Glutamatergic neuron (in vitro differentiated cells): ENCODE data around the gene GCG. TPM values are rescaled to one million over a fixed set of nuclear protein-coding genes. Genes with fewer than 3 reads are reported as not detected.

ENCODE experiments used
- DNase-seq: peaks from one replicate; pipeline ENCODE4 v3.0.0; 2022
- H3K27ac Mint-ChIP-seq: one replicate; pipeline ENCODE4 v1.8.0; 2020; ENCODE audit warnings: mild to moderate bottlenecking, mixed read lengths, inconsistent platforms; ENCODE audit not compliant: unreplicated experiment
- H3K27me3 Mint-ChIP-seq: one replicate; pipeline ENCODE4 v1.8.0; 2020; ENCODE audit warnings: mild to moderate bottlenecking, moderate library complexity, mixed read lengths, inconsistent platforms; ENCODE audit not compliant: unreplicated experiment
- H3K36me3 Mint-ChIP-seq: one replicate; pipeline ENCODE4 v1.8.0; 2020; ENCODE audit warnings: mild to moderate bottlenecking, mixed read lengths, inconsistent platforms; ENCODE audit not compliant: unreplicated experiment
- H3K4me1 Mint-ChIP-seq: one replicate; pipeline ENCODE4 v1.8.0; 2020; ENCODE audit warnings: mild to moderate bottlenecking, low read depth, mixed read lengths, inconsistent platforms; ENCODE audit not compliant: unreplicated experiment
- H3K4me3 Mint-ChIP-seq: one replicate; pipeline ENCODE4 v1.8.0; 2020; ENCODE audit warnings: mild to moderate bottlenecking, mixed read lengths, inconsistent platforms; ENCODE audit not compliant: unreplicated experiment
- H3K9me3 Mint-ChIP-seq: one replicate; pipeline ENCODE4 v1.8.0; 2020; ENCODE audit warnings: mild to moderate bottlenecking, moderate library complexity, mixed read lengths, inconsistent platforms; ENCODE audit not compliant: unreplicated experiment
- CTCF ChIP-seq: fragments of 200-600 bp; sonication (generic); IDR thresholded peaks from one replicate; pipeline ENCODE4 v1.5.0; 2021; ENCODE audit not compliant: partially characterized antibody, unreplicated experiment
- long read RNA-seq: library from polyadenylated mRNA; unstranded; transcript quantifications from one replicate; pipeline ENCODE4 v2.0.0, GENCODE V29; 2020; ENCODE audit not compliant: unreplicated experiment
- total RNA-seq: library from RNA; stranded (reverse); fragmentation: NEBNext Ultra II Directional; extraction: Animal tissue kit (Norgen Biotek cat#: 25700); gene quantifications from one replicate; pipeline ENCODE4 v1.2.1, GENCODE V29; 2021; ENCODE audit not compliant: unreplicated experiment

The GCG gene
- not detected for total RNA-seq
- long read RNA-seq: 0 reads

- Mint-ChIP-seq H3K9me3 (no peaks in the 10 kb centered on the region), H3K27ac (no peak within 1 kb of the TSS), H3K4me1 (peaks cover 2% of the 10 kb centered on the region), H3K4me3 (no peak within 1 kb of the TSS), H3K27me3 (no peaks in the 10 kb centered on the region), H3K36me3 (no peaks in the 10 kb centered on the region)
- DNase-seq: no peak
- TF ChIP-seq CTCF: no peak
Observed at GRCh38 chr2:162152147-162152546, at the start of gene GCG. Gene GCG, minus strand, starts transcription at chr2:162152247. Its CDS starts 3,069 bp downstream, at chr2:162149178.

GRCh38 chr2:162200636-162201035 lies 48.6 kb upstream of the GCG start:
- H3K4me1 Mint-ChIP-seq: no peaks in the 10 kb centered on the region

GRCh38 chr2:162199913-162200312 lies 47.9 kb upstream of the GCG start:
- DNase-seq: no peak
- Mint-ChIP-seq H3K27me3 (no peaks in the 10 kb centered on the region), H3K4me1 (no peaks in the 10 kb centered on the region), H3K36me3 (no peaks in the 10 kb centered on the region), H3K9me3 (no peaks in the 10 kb centered on the region), H3K27ac (no peak overlapping the region), H3K4me3 (no peak overlapping the region)
- no peak for TF ChIP-seq CTCF

More at GRCh38 chr2:162200636-162201035, 48.6 kb upstream of the GCG start:
- Mint-ChIP-seq H3K4me3 (no peak overlapping the region), H3K9me3 (no peaks in the 10 kb centered on the region), H3K27me3 (no peaks in the 10 kb centered on the region), H3K36me3 (no peaks in the 10 kb centered on the region), H3K27ac (no peak overlapping the region)
- no peak for TF ChIP-seq CTCF
- DNase-seq: no peak

- no peaks in the 10 kb centered on the region for H3K9me3 Mint-ChIP-seq
- H3K4me3 Mint-ChIP-seq: no peak overlapping the region
- no peak for DNase-seq
- no peak for TF ChIP-seq CTCF
- no peaks in the 10 kb centered on the region for H3K36me3 Mint-ChIP-seq
- H3K27ac Mint-ChIP-seq: no peak overlapping the region
- H3K4me1 Mint-ChIP-seq: peaks cover 9% of the 10 kb centered on the region
- no peaks in the 10 kb centered on the region for H3K27me3 Mint-ChIP-seq
Observed at GRCh38 chr2:162198239-162198638, 46.2 kb upstream of the GCG start.

GRCh38 chr2:162197069-162197825 lies 45.2 kb upstream of the GCG start:
- DNase-seq: no peak
- Mint-ChIP-seq H3K27ac (no peak overlapping the region), H3K27me3 (no peaks in the 10 kb centered on the region), H3K36me3 (no peaks in the 10 kb centered on the region), H3K9me3 (no peaks in the 10 kb centered on the region), H3K4me3 (no peak overlapping the region), H3K4me1 (peaks cover 9% of the 10 kb centered on the region)
- no peak for TF ChIP-seq CTCF
